ENCODE measurements around the gene ULBP2.
A peak's percentile ranks its signal among the peaks of the same experiment; 100 is the strongest.
"Not testable (repeated sequence)": the region's sequence is repeated elsewhere in the genome, so short reads cannot be mapped to it uniquely, and the experiment has no call there.

ULBP2 gene

GRCh38 chr6:149939909-149940671 lies 1.7 kb upstream of the ULBP2 start:
- TF ChIP-seq CTCF (IDR thresholded peaks at IDR 0.05; ENCODE audit: low read depth, low read length): no peak
- no peak overlapping the region for H3K4me3 ChIP-seq (ENCODE audit: low read depth, low read length)

GRCh38 chr6:149940672-149940982 lies 1.2 kb upstream of the ULBP2 start:
- H3K4me3 ChIP-seq (ENCODE audit: low read depth, low read length): no peak overlapping the region
- no peak for TF ChIP-seq CTCF (IDR thresholded peaks at IDR 0.05; ENCODE audit: low read depth, low read length)

GRCh38 chr6:149942461-149942829 lies 631 bp downstream of the ULBP2 start:
- H3K4me3 ChIP-seq (ENCODE audit: low read depth, low read length): peak overlapping the region; percentile 81
- no peak for TF ChIP-seq CTCF (IDR thresholded peaks at IDR 0.05; ENCODE audit: low read depth, low read length)

- not testable (repeated sequence) for H3K4me3 ChIP-seq (ENCODE audit: low read depth, low read length)
These were observed 1.5 kb downstream of the ULBP2 start for GRCh38 chr6:149943321-149943720.

- not testable (repeated sequence) for H3K4me3 ChIP-seq (ENCODE audit: low read depth, low read length)
These were observed 3.5 kb downstream of the ULBP2 start for GRCh38 chr6:149945276-149945675.

- not testable (repeated sequence) for H3K4me3 ChIP-seq (ENCODE audit: low read depth, low read length)
These were observed 4.8 kb downstream of the ULBP2 start for GRCh38 chr6:149946631-149947030.

- H3K4me3 ChIP-seq (ENCODE audit: low read depth, low read length): not testable (repeated sequence)
These were observed 5.7 kb downstream of the ULBP2 start for GRCh38 chr6:149947533-149947932.

GRCh38 chr6:149948011-149948410 lies 6.2 kb downstream of the ULBP2 start:
- no peak for TF ChIP-seq CTCF (IDR thresholded peaks at IDR 0.05; ENCODE audit: low read depth, low read length)
- H3K4me3 ChIP-seq (ENCODE audit: low read depth, low read length): no peak overlapping the region

GRCh38 chr6:149948616-149949015 lies 6.8 kb downstream of the ULBP2 start:
- TF ChIP-seq CTCF (IDR thresholded peaks at IDR 0.05; ENCODE audit: low read depth, low read length): no peak
- H3K4me3 ChIP-seq (ENCODE audit: low read depth, low read length): no peak overlapping the region

GRCh38 chr6:149950423-149950822 lies 8.6 kb downstream of the ULBP2 start:
- no peak for TF ChIP-seq CTCF (IDR thresholded peaks at IDR 0.05; ENCODE audit: low read depth, low read length)
- H3K4me3 ChIP-seq (ENCODE audit: low read depth, low read length): no peak overlapping the region

Data from WI38 (cell line).